Bronchial epithelial cell (primary cell): ENCODE data around the gene AKTIP. TPM values are rescaled to one million over a fixed set of nuclear protein-coding genes. Genes with fewer than 3 reads are reported as not detected.

Experiments used
- DNase-seq: peaks from one replicate; pipeline ENCODE4 v3.0.0-alpha.2; 2010; ENCODE audit warnings: low read depth
- FAIRE-seq: peaks from 2 replicates; lab custom pipeline; 2011; peaks lifted over from hg19 to GRCh38; lab: Jason Lieb, UNC
- H3K27me3 ChIP-seq: 2 replicates; pipeline ENCODE4 v1.5.1; 2011; ENCODE audit warnings: low read length; ENCODE audit not compliant: control insufficient read depth, insufficient read depth
- H3K36me3 ChIP-seq: 2 replicates; pipeline ENCODE4 v1.5.1; 2011; ENCODE audit warnings: low read length; ENCODE audit not compliant: control insufficient read depth, insufficient read depth
- H3K4me3 ChIP-seq: 2 replicates; pipeline ENCODE4 v1.5.1; 2011; ENCODE audit warnings: mild to moderate bottlenecking, low read depth, low read length, control low read depth
- total RNA-seq: library from RNA; depleted of rRNA; stranded (reverse); fragments of >200 nt; gene quantifications from 2 replicates; pipeline ENCODE4 v1.2.1, GENCODE V29; 2014
- TF ChIP-seq, protein P1 (sequence below): IDR thresholded peaks from 2 replicates; pipeline ENCODE4 v1.5.1; 2011; ENCODE audit warnings: mild to moderate bottlenecking, moderate library complexity, low read length, control low read depth, inconsistent platforms; ENCODE audit not compliant: insufficient read depth, severe bottlenecking

AKTIP gene
- total RNA-seq, 1 donor from 2014 or later, result 50.5 TPM

DNA sequence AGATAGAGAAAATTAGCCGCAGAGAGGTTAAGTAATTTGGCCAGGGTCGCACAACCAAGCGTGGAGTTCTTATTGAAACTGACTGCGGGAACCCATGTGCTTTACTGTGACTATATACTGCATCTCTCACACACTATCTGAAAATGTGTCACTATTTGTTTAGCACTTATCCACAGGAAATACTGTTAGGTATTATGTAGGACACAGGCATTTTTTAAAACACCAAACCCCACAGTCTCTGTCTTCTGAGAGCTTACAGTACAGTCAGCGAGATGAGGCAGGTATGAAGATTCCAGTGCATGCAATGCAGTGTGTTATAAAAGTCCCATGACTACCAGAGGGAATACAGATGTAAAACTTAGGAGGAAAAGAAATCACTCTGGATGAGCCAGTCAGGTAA lies 57.5 kb downstream of the AKTIP start:
- TF ChIP-seq, protein P1, sequence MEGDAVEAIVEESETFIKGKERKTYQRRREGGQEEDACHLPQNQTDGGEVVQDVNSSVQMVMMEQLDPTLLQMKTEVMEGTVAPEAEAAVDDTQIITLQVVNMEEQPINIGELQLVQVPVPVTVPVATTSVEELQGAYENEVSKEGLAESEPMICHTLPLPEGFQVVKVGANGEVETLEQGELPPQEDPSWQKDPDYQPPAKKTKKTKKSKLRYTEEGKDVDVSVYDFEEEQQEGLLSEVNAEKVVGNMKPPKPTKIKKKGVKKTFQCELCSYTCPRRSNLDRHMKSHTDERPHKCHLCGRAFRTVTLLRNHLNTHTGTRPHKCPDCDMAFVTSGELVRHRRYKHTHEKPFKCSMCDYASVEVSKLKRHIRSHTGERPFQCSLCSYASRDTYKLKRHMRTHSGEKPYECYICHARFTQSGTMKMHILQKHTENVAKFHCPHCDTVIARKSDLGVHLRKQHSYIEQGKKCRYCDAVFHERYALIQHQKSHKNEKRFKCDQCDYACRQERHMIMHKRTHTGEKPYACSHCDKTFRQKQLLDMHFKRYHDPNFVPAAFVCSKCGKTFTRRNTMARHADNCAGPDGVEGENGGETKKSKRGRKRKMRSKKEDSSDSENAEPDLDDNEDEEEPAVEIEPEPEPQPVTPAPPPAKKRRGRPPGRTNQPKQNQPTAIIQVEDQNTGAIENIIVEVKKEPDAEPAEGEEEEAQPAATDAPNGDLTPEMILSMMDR, result no peak
- peak; percentile 89 for DNase-seq
- no peaks in the 10 kb centered on the region for H3K27me3 ChIP-seq
- FAIRE-seq, result no peak
- no peak overlapping the region for H3K4me3 ChIP-seq
- peaks cover 1% of the 10 kb centered on the region for H3K36me3 ChIP-seq

Other genes with a start within 250 kb of the AKTIP start
- 22.7 and 23.7 TPM in 2 replicates for gene RBL2, start 68.7 kb downstream of the AKTIP start, total RNA-seq
- gene RPGRIP1L, start 200.7 kb upstream of the AKTIP start, total RNA-seq, result 2.9 and 3.8 TPM in 2 replicates
- gene FTO, start 200.9 kb upstream of the AKTIP start, total RNA-seq, result 41.6 and 44.7 TPM in 2 replicates